ENCODE results near the gene PRR33. TPM values are rescaled to one million over a fixed set of nuclear protein-coding genes. Genes with fewer than 3 reads are reported as not detected.

PRR33 gene
- total and polyA plus RNA-seq, 2 donors (not counting 1 experiment from before 2014, with no cell fraction given), result not detected

- H3K4me3 ChIP-seq (replicated peaks in 1 of 4; ENCODE audit: control extremely low read depth in 1 of 4, insufficient read depth in 1 of 4, low read depth in 3 of 4, low read length in 4 of 4), result no peak overlapping the region
- TF ChIP-seq EZH2 (IDR thresholded peaks at IDR 0.05; ENCODE audit: low read length, missing control alignments) (no peak), CTCF (conservative IDR thresholded peaks at IDR 0.05 in 1 of 2, IDR thresholded peaks at IDR 0.05 in 1 of 2; ENCODE audit: low read depth in 1 of 2, low read length in 2 of 2) (no peak)
- H2AFZ ChIP-seq (ENCODE audit: low read length), result no peak overlapping the region
- no peaks in the 10 kb centered on the region for H3K4me1 ChIP-seq (ENCODE audit: control insufficient read depth, extremely low read depth, insufficient read depth, low read length)
- H4K20me1 ChIP-seq (ENCODE audit: control insufficient read depth, extremely low read depth, insufficient read depth, low read length), result no peaks in the 10 kb centered on the region
- H3K27me3 ChIP-seq (ENCODE audit: control insufficient read depth, insufficient read depth, low read length), result no peaks in the 10 kb centered on the region
- H3K9ac ChIP-seq (ENCODE audit: insufficient read depth, low read length), result no peak overlapping the region
- H3K9me3 ChIP-seq (ENCODE audit: control insufficient read depth, insufficient read depth, low read depth, low read length), result no peaks in the 10 kb centered on the region
- DNase-seq (ENCODE audit: low read depth in 2 of 2), result no peak
- H3K4me2 ChIP-seq (ENCODE audit: extremely low read depth, insufficient read depth, low read length), result no peak overlapping the region
- H3K79me2 ChIP-seq (ENCODE audit: control insufficient read depth, insufficient read depth, low read length), result no peaks in the 10 kb centered on the region
- no peaks in the 10 kb centered on the region for H3K36me3 ChIP-seq (ENCODE audit: control insufficient read depth, insufficient read depth, low read length)
- H3K27ac ChIP-seq (ENCODE audit: insufficient read depth, low read length), result no peak overlapping the region
These were observed 44.5 kb upstream of the PRR33 start for GRCh38 chr11:1936072-1936780.

- Histone ChIP-seq H4K20me1 (ENCODE audit: control insufficient read depth, extremely low read depth, insufficient read depth, low read length) (no peaks in the 10 kb centered on the region), H3K27me3 (ENCODE audit: control insufficient read depth, insufficient read depth, low read length) (no peaks in the 10 kb centered on the region), H3K4me3 (replicated peaks in 1 of 4; ENCODE audit: control extremely low read depth in 1 of 4, insufficient read depth in 1 of 4, low read depth in 3 of 4, low read length in 4 of 4) (no peak overlapping the region), H3K36me3 (ENCODE audit: control insufficient read depth, insufficient read depth, low read length) (no peaks in the 10 kb centered on the region), H3K27ac (ENCODE audit: insufficient read depth, low read length) (no peak overlapping the region), H3K4me1 (ENCODE audit: control insufficient read depth, extremely low read depth, insufficient read depth, low read length) (no peaks in the 10 kb centered on the region), H3K79me2 (ENCODE audit: control insufficient read depth, insufficient read depth, low read length) (no peaks in the 10 kb centered on the region), H3K9me3 (ENCODE audit: control insufficient read depth, insufficient read depth, low read depth, low read length) (no peaks in the 10 kb centered on the region), H3K9ac (ENCODE audit: insufficient read depth, low read length) (no peak overlapping the region), H3K4me2 (ENCODE audit: extremely low read depth, insufficient read depth, low read length) (no peak overlapping the region), H2AFZ (ENCODE audit: low read length) (no peak overlapping the region)
- no peak for TF ChIP-seq EZH2 (IDR thresholded peaks at IDR 0.05; ENCODE audit: low read length, missing control alignments)
- TF ChIP-seq CTCF (conservative IDR thresholded peaks at IDR 0.05 in 1 of 2, IDR thresholded peaks at IDR 0.05 in 1 of 2; ENCODE audit: low read depth in 1 of 2, low read length in 2 of 2), result no peak
- DNase-seq (ENCODE audit: low read depth in 2 of 2), result no peak
These were observed 43.7 kb upstream of the PRR33 start for GRCh38 chr11:1935156-1936071.

Measured in fibroblast of lung (primary cell).